Mammary epithelial cell (primary cell): Measurements from ENCODE around the gene PLP1.

Source experiments
- CTCF ChIP-seq, 2 donors: IDR thresholded peaks in 1 of 2; conservative IDR thresholded peaks in 1 of 2; 2 replicates each; pipeline ENCODE4 v1.5.1; 2011 to 2012; ENCODE audit warnings: inconsistent platforms in 2 of 2, low read length in 2 of 2, mild to moderate bottlenecking in 2 of 2, control low read depth in 1 of 2, low read depth in 1 of 2; ENCODE audit not compliant: insufficient read depth in 1 of 2; ENCODE audit errors: extremely low read depth in 1 of 2
- EZH2 ChIP-seq: IDR thresholded peaks from 2 replicates; pipeline ENCODE4 v1.6.1; 2012; ENCODE audit warnings: low read length, inconsistent platforms, borderline replicate concordance

- TF ChIP-seq CTCF (conservative IDR thresholded peaks at IDR 0.05 in 1 of 2, IDR thresholded peaks at IDR 0.05 in 1 of 2; ENCODE audit: extremely low read depth in 1 of 2, insufficient read depth in 1 of 2, low read depth in 1 of 2, low read length in 2 of 2), result no peak
- no peak for TF ChIP-seq EZH2
These were observed 43.6 kb upstream of the PLP1 start for GRCh38 chrX:103733017-103733416.
